Measurements from ENCODE around the gene MAP2K6. TPM values are rescaled to one million over a fixed set of nuclear protein-coding genes. Genes with fewer than 3 reads are reported as not detected.

MAP2K6 gene
- total RNA-seq, 4 donors from 2014 or later = 12.1 to 20.5 (median 17.2) TPM

DNA sequence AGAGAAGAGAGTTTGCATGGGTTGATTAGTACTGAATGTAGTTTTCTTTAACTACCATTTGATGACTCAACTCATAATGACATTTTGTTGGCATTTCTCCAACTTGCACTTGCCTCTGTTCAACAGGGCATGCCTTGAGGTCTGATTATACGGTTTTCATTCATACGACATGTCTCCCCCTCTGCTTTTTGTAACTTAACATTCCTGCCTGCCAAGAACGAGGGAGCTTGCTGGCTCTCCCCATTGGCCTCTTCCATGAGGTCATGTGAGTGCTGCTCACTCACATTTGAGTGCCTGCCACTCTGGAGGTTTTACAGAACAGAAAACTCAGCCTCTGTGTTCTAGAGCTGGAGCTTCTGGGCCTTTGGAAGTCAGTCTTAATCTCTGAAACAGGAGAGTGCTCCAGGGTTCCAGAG is 19.7 kb downstream of the MAP2K6 start:
- TF ChIP-seq, protein P1, sequence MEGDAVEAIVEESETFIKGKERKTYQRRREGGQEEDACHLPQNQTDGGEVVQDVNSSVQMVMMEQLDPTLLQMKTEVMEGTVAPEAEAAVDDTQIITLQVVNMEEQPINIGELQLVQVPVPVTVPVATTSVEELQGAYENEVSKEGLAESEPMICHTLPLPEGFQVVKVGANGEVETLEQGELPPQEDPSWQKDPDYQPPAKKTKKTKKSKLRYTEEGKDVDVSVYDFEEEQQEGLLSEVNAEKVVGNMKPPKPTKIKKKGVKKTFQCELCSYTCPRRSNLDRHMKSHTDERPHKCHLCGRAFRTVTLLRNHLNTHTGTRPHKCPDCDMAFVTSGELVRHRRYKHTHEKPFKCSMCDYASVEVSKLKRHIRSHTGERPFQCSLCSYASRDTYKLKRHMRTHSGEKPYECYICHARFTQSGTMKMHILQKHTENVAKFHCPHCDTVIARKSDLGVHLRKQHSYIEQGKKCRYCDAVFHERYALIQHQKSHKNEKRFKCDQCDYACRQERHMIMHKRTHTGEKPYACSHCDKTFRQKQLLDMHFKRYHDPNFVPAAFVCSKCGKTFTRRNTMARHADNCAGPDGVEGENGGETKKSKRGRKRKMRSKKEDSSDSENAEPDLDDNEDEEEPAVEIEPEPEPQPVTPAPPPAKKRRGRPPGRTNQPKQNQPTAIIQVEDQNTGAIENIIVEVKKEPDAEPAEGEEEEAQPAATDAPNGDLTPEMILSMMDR (IDR thresholded peaks at IDR 0.05) = no peak
- no peak for TF ChIP-seq POLR2A (IDR thresholded peaks at IDR 0.05)
- H3K4me1 ChIP-seq = peaks cover 0 to 14% (median 0%) of the 10 kb centered on the region in 4 donors
- no peaks in the 10 kb centered on the region for H3K36me3 ChIP-seq
- no peak overlapping the region for H3K4me3 ChIP-seq
- H3K27ac ChIP-seq = no peak overlapping the region
- no peak for DNase-seq
- no peaks in the 10 kb centered on the region for H3K27me3 ChIP-seq
- H3K9me3 ChIP-seq = no peaks in the 10 kb centered on the region

DNA sequence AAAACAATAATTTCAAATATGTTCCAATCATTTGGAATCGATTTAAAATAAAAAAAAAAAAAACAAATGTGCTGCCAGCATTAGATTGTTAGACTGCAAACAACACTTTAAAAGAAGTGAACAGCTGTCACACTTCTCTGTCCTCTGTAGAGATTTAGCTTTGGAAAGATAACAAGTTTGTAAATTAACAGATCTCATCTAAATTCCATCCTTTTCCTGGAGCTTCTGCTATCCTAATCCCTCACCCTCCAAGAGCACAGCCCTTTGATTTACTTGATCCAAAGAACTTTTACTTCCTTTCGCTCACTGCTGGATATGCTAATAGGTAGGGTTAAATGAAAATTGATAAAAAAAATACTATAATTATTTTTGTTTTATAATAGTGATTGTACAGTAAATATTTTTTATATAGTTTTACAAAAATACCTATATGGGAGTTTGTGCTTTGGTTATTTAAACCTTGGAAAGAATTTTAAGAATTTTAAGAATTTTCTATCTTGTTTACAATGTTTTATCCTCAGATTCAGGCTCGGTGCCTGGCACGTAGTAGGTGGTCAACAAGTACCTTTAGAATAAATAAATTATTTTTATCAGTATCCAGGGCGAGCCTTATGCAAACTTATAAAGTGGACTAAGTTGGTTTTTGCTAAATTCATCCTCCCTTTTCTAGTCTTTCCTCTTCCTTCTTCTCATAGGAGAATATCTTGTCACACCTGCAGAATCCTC is 21.6 kb downstream of the MAP2K6 start:
- Histone ChIP-seq H3K4me1 (peaks cover 0 to 14% (median 0%) of the 10 kb centered on the region in 4 donors), H3K27ac (no peak overlapping the region), H3K27me3 (no peaks in the 10 kb centered on the region), H3K36me3 (no peaks in the 10 kb centered on the region), H3K9me3 (peaks cover 0 to 3% (median 0%) of the 10 kb centered on the region in 4 donors), H3K4me3 (no peak overlapping the region)
- TF ChIP-seq POLR2A (IDR thresholded peaks at IDR 0.05) = no peak
- TF ChIP-seq, protein P1 (IDR thresholded peaks at IDR 0.05) = no peak
- no peak for DNase-seq

DNA sequence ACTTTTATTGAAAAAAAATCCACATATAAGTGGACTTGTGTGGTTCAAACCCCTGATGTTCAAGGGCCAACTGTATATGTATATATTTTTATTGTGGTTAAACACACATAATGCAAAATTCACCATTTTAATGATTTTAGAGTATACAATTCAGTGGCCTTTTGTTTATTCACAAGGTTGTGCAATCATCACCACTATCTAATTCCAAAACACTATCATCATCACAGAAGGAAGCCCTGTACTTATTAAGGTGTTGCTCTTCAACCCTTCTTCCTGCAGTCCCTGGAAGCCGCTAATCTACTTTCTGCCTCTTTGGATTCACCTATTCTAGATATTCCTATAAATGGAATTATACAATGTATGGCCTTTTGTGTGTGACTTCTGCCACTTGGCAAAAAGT is 23.0 kb downstream of the MAP2K6 start:
- Histone ChIP-seq H3K4me1 (peaks cover 0 to 14% (median 0%) of the 10 kb centered on the region in 4 donors), H3K4me3 (no peak overlapping the region), H3K9me3 (peaks cover 0 to 3% (median 0%) of the 10 kb centered on the region in 4 donors), H3K27me3 (no peaks in the 10 kb centered on the region), H3K27ac (no peak overlapping the region), H3K36me3 (no peaks in the 10 kb centered on the region)
- no peak for DNase-seq
- TF ChIP-seq, protein P1 (IDR thresholded peaks at IDR 0.05) = no peak
- no peak for TF ChIP-seq POLR2A (IDR thresholded peaks at IDR 0.05)

DNA sequence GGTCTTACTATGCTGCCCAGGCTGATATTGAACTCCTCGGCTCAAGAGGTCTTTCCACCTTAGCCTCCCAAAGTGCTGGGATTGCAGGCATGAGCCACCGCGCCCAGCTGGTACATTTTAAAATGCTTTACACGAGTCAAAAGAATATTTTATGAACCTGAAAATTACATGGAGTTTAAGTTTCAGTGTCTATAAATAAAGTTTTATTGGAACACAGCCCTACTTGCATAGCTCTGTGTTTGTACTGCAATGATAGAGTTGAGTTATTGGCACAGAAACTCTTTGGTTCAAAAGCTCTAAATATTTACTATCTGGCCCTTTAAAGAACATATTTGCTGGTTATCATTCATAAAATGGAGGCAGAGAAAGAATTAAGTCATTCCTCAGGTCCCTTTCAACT is 24.3 kb downstream of the MAP2K6 start:
- H3K36me3 ChIP-seq = no peaks in the 10 kb centered on the region
- no peak overlapping the region for H3K27ac ChIP-seq
- H3K27me3 ChIP-seq = no peaks in the 10 kb centered on the region
- no peak overlapping the region for H3K4me3 ChIP-seq
- DNase-seq = no peak
- peaks cover 0 to 3% (median 0%) of the 10 kb centered on the region in 4 donors for H3K9me3 ChIP-seq
- no peak for TF ChIP-seq POLR2A (IDR thresholded peaks at IDR 0.05)
- TF ChIP-seq, protein P1 (IDR thresholded peaks at IDR 0.05) = no peak
- H3K4me1 ChIP-seq = peaks cover 0 to 8% (median 0%) of the 10 kb centered on the region in 4 donors

DNA sequence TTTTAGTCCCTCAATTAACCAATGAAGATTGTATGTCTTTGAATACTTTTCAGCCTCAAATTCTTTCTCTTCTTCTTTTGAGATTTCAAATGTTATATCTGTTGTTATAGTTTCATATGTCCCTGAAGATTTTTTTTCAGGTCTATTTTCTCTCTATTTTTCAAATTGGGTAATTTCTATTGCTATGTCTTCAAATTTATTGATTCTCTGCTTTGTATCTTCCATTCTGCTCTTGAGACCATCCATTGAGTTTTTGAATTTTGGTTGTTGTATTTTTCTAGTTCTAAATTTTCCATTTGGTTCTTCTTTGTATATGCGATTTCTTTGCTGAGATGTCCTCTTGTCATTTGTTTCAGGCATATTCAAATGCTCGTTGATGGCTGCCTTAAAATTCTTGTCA is 26.7 kb downstream of the MAP2K6 start:
- H3K36me3 ChIP-seq = no peaks in the 10 kb centered on the region
- H3K27me3 ChIP-seq = no peaks in the 10 kb centered on the region
- no peak for TF ChIP-seq POLR2A (IDR thresholded peaks at IDR 0.05)
- TF ChIP-seq, protein P1 (IDR thresholded peaks at IDR 0.05) = no peak
- no peak for DNase-seq
- H3K4me1 ChIP-seq = no peaks in the 10 kb centered on the region
- no peak overlapping the region for H3K27ac ChIP-seq
- peaks cover 0 to 3% (median 0%) of the 10 kb centered on the region in 4 donors for H3K9me3 ChIP-seq
- no peak overlapping the region for H3K4me3 ChIP-seq

All from Peyer's patch (tissue), 4 donors.